Measurements from ENCODE around the gene OSBPL2.

OSBPL2 gene

GRCh38 chr20:62195736-62196135, 42.6 kb upstream of the OSBPL2 start:
- TF ChIP-seq CTCF (IDR thresholded peaks at IDR 0.05; ENCODE audit: low read depth, low read length, missing control alignments) = no peak
- no peak for DNase-seq (ENCODE audit: extremely low read depth, low read depth)
- H3K4me3 ChIP-seq (replicated peaks; ENCODE audit: low read depth, low read length) = no peak overlapping the region

- no peak overlapping the region for H3K4me3 ChIP-seq (replicated peaks; ENCODE audit: low read depth, low read length)
- no peak for TF ChIP-seq CTCF (IDR thresholded peaks at IDR 0.05; ENCODE audit: low read depth, low read length, missing control alignments)
- DNase-seq (ENCODE audit: extremely low read depth, low read depth) = no peak
These were observed 42.0 kb upstream of the OSBPL2 start for GRCh38 chr20:62196286-62196685.

GRCh38 chr20:62197311-62197710, 41.0 kb upstream of the OSBPL2 start:
- no peak overlapping the region for H3K4me3 ChIP-seq (replicated peaks; ENCODE audit: low read depth, low read length)
- TF ChIP-seq CTCF (IDR thresholded peaks at IDR 0.05; ENCODE audit: low read depth, low read length, missing control alignments) = no peak
- DNase-seq (ENCODE audit: extremely low read depth, low read depth) = no peak

- no peak overlapping the region for H3K4me3 ChIP-seq (replicated peaks; ENCODE audit: low read depth, low read length)
- no peak for TF ChIP-seq CTCF (IDR thresholded peaks at IDR 0.05; ENCODE audit: low read depth, low read length, missing control alignments)
- DNase-seq (ENCODE audit: extremely low read depth, low read depth) = no peak
These were observed 40.5 kb upstream of the OSBPL2 start for GRCh38 chr20:62197801-62198200.

- no peak overlapping the region for H3K4me3 ChIP-seq (replicated peaks; ENCODE audit: low read depth, low read length)
- no peak for DNase-seq (ENCODE audit: extremely low read depth, low read depth)
- no peak for TF ChIP-seq CTCF (IDR thresholded peaks at IDR 0.05; ENCODE audit: low read depth, low read length, missing control alignments)
These were observed 39.8 kb upstream of the OSBPL2 start for GRCh38 chr20:62198496-62198895.

GRCh38 chr20:62198931-62199330, 39.4 kb upstream of the OSBPL2 start:
- no peak for DNase-seq (ENCODE audit: extremely low read depth, low read depth)
- no peak overlapping the region for H3K4me3 ChIP-seq (replicated peaks; ENCODE audit: low read depth, low read length)
- no peak for TF ChIP-seq CTCF (IDR thresholded peaks at IDR 0.05; ENCODE audit: low read depth, low read length, missing control alignments)

- no peak overlapping the region for H3K4me3 ChIP-seq (replicated peaks; ENCODE audit: low read depth, low read length)
- TF ChIP-seq CTCF (IDR thresholded peaks at IDR 0.05; ENCODE audit: low read depth, low read length, missing control alignments) = no peak
- DNase-seq (ENCODE audit: extremely low read depth, low read depth) = no peak
These were observed 37.7 kb upstream of the OSBPL2 start for GRCh38 chr20:62200491-62201172.

All from HFF-Myc (cell line).